ENCODE results near the gene DSG3.

DSG3 gene

DNA sequence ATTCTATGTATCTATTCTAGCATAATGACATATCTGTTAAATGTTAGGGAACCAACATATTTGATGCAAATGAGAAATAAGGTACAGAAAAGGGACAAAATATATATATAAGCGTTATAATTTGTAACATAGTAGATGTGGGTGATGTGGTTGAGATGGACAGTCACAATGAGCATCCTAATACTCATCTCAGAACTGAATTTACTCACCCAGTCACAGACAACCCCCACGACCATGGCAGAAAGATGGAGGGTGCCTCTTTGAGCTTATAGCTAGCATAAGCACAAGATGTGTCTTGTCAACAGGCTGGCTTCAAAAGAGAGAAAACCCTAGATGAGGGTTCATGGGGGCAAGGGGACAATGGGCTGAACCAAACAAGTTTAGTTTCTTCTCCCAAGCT, 9.1 kb upstream of the DSG3 start:
- no peaks in the 10 kb centered on the region for H3K36me3 ChIP-seq (replicated peaks in 1 of 2; ENCODE audit: control insufficient read depth in 2 of 2, insufficient read depth in 2 of 2, low read length in 2 of 2)
- H3K9me3 ChIP-seq (replicated peaks in 1 of 2; ENCODE audit: control insufficient read depth in 2 of 2, insufficient read depth in 1 of 2, low read depth in 1 of 2, low read length in 2 of 2): no peaks in the 10 kb centered on the region
- no peaks in the 10 kb centered on the region for H3K4me1 ChIP-seq (ENCODE audit: control insufficient read depth in 2 of 2, insufficient read depth in 1 of 2, low read depth in 1 of 2, low read length in 2 of 2)
- H4K8ac ChIP-seq (ENCODE audit: low read depth, low read length): no peak overlapping the region
- no peak overlapping the region for H3K14ac ChIP-seq (ENCODE audit: low read length)
- no peak overlapping the region for H3K4me3 ChIP-seq (ENCODE audit: low read length in 2 of 2)
- no peak overlapping the region for H4K91ac ChIP-seq (ENCODE audit: low read depth, low read length, poor library complexity)
- H2BK120ac ChIP-seq (ENCODE audit: low read depth, low read length): no peak overlapping the region
- no peak for DNase-seq (ENCODE audit: low spot score)
- no peak overlapping the region for H3K4ac ChIP-seq (ENCODE audit: low read length)
- H2BK15ac ChIP-seq (ENCODE audit: low read length): no peak overlapping the region
- no peak overlapping the region for H2AK5ac ChIP-seq (ENCODE audit: low read depth, low read length)
- no peak overlapping the region for H3K23ac ChIP-seq (ENCODE audit: low read depth, low read length, poor library complexity)
- no peak overlapping the region for H2BK5ac ChIP-seq (ENCODE audit: low read length)
- H2AFZ ChIP-seq (ENCODE audit: low read length): no peak overlapping the region
- H3K4me2 ChIP-seq (ENCODE audit: insufficient read depth, low read length, poor library complexity, severe bottlenecking): no peak overlapping the region
- H3K18ac ChIP-seq (ENCODE audit: low read length): no peak overlapping the region
- H3K79me1 ChIP-seq (ENCODE audit: low read depth, low read length): no peaks in the 10 kb centered on the region
- WGBS, 2 donors (ENCODE audit: extremely low coverage in 2 of 2, insufficient read length in 2 of 2, insufficient replicate concordance in 1 of 2): no CpG with 5 or more reads among the region's 2 CpGs
- H3K27me3 ChIP-seq (ENCODE audit: control insufficient read depth in 3 of 3, insufficient read depth in 3 of 3, low read depth in 1 of 3, low read length in 3 of 3): peaks cover 0 to 2% (median 0%) of the 10 kb centered on the region in 3 experiments
- no peak overlapping the region for H3K9ac ChIP-seq (ENCODE audit: low read depth, low read length, poor library complexity)
- H3K27ac ChIP-seq (replicated peaks; ENCODE audit: low read length): no peak overlapping the region
- no peak overlapping the region for H2BK12ac ChIP-seq (ENCODE audit: low read length)

DNA sequence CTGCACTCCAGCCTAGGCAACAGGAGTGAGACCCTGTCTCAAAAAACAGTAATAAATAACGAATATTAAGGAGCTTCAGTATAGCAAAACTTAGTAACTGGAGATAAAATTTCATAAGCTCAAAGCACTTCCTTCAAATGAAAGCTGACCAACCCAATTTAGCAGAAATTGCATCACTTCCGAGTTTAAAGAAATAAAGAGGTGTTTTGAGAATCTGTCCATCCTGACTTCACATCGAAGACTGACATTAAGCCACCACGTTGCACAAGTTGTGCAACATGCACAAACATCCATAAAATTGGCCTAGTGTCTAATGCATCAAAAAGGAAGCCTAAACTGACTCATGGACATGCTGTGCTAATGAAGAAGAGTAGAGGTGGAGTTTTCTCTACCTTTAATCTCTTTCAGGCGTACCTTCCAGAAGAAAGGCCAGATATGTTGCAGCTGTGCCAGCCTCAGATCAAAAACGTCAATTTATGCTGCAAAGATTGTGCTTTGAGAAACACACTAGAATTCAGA, 7.7 kb upstream of the DSG3 start:
- Histone ChIP-seq H3K4me1 (ENCODE audit: control insufficient read depth in 2 of 2, insufficient read depth in 1 of 2, low read depth in 1 of 2, low read length in 2 of 2) (no peaks in the 10 kb centered on the region), H3K18ac (ENCODE audit: low read length) (no peak overlapping the region), H3K27ac (replicated peaks; ENCODE audit: low read length) (no peak overlapping the region), H3K9ac (ENCODE audit: low read depth, low read length, poor library complexity) (no peak overlapping the region), H4K8ac (ENCODE audit: low read depth, low read length) (no peak overlapping the region), H3K9me3 (replicated peaks in 1 of 2; ENCODE audit: control insufficient read depth in 2 of 2, insufficient read depth in 1 of 2, low read depth in 1 of 2, low read length in 2 of 2) (no peaks in the 10 kb centered on the region), H4K91ac (ENCODE audit: low read depth, low read length, poor library complexity) (no peak overlapping the region), H3K4ac (ENCODE audit: low read length) (no peak overlapping the region), H2BK15ac (ENCODE audit: low read length) (no peak overlapping the region), H3K4me3 (ENCODE audit: low read length in 2 of 2) (no peak overlapping the region), H2AFZ (ENCODE audit: low read length) (no peak overlapping the region), H3K27me3 (ENCODE audit: control insufficient read depth in 3 of 3, insufficient read depth in 3 of 3, low read depth in 1 of 3, low read length in 3 of 3) (peaks cover 0 to 2% (median 0%) of the 10 kb centered on the region in 3 experiments), H2BK120ac (ENCODE audit: low read depth, low read length) (no peak overlapping the region), H2BK12ac (ENCODE audit: low read length) (no peak overlapping the region), H2BK5ac (ENCODE audit: low read length) (no peak overlapping the region), H3K36me3 (replicated peaks in 1 of 2; ENCODE audit: control insufficient read depth in 2 of 2, insufficient read depth in 2 of 2, low read length in 2 of 2) (no peaks in the 10 kb centered on the region), H3K14ac (ENCODE audit: low read length) (no peak overlapping the region), H3K23ac (ENCODE audit: low read depth, low read length, poor library complexity) (no peak overlapping the region), H3K4me2 (ENCODE audit: insufficient read depth, low read length, poor library complexity, severe bottlenecking) (no peak overlapping the region), H2AK5ac (ENCODE audit: low read depth, low read length) (no peak overlapping the region), H3K79me1 (ENCODE audit: low read depth, low read length) (no peaks in the 10 kb centered on the region)
- DNase-seq (ENCODE audit: low spot score): no peak
- no CpG with 5 or more reads among the region's 6 CpGs for WGBS, 2 donors (ENCODE audit: extremely low coverage in 2 of 2, insufficient read length in 2 of 2, insufficient replicate concordance in 1 of 2)

DNA sequence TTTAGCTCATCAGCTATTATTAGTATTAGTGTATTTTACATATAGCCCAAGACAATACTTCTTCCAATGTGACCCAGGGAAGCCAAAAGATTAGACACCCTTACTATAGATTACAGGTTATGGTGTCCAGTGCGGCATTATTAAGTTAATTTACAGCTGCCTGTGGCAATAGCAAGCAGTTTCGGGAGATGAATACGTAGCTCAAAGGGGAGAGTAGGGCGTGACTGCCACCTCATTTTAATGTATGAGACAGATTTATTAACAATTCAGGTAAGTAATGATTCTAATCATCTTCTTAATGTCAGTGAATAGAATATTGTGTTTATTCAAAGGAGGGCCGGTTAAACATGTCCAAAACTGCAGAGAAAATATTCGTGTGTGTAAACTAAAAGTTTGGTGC, 6.8 kb upstream of the DSG3 start:
- no peaks in the 10 kb centered on the region for H3K4me1 ChIP-seq (ENCODE audit: control insufficient read depth in 2 of 2, insufficient read depth in 1 of 2, low read depth in 1 of 2, low read length in 2 of 2)
- H3K9me3 ChIP-seq (replicated peaks in 1 of 2; ENCODE audit: control insufficient read depth in 2 of 2, insufficient read depth in 1 of 2, low read depth in 1 of 2, low read length in 2 of 2): no peaks in the 10 kb centered on the region
- H3K79me1 ChIP-seq (ENCODE audit: low read depth, low read length): no peaks in the 10 kb centered on the region
- no peak overlapping the region for H4K91ac ChIP-seq (ENCODE audit: low read depth, low read length, poor library complexity)
- no peak overlapping the region for H3K18ac ChIP-seq (ENCODE audit: low read length)
- no peak overlapping the region for H2BK5ac ChIP-seq (ENCODE audit: low read length)
- no peak overlapping the region for H2BK15ac ChIP-seq (ENCODE audit: low read length)
- no peaks in the 10 kb centered on the region for H3K36me3 ChIP-seq (replicated peaks in 1 of 2; ENCODE audit: control insufficient read depth in 2 of 2, insufficient read depth in 2 of 2, low read length in 2 of 2)
- H3K4me2 ChIP-seq (ENCODE audit: insufficient read depth, low read length, poor library complexity, severe bottlenecking): no peak overlapping the region
- H2BK12ac ChIP-seq (ENCODE audit: low read length): no peak overlapping the region
- H3K23ac ChIP-seq (ENCODE audit: low read depth, low read length, poor library complexity): no peak overlapping the region
- no peak overlapping the region for H3K9ac ChIP-seq (ENCODE audit: low read depth, low read length, poor library complexity)
- DNase-seq (ENCODE audit: low spot score): no peak
- H4K8ac ChIP-seq (ENCODE audit: low read depth, low read length): no peak overlapping the region
- no peak overlapping the region for H2BK120ac ChIP-seq (ENCODE audit: low read depth, low read length)
- H3K4me3 ChIP-seq (ENCODE audit: low read length in 2 of 2): no peak overlapping the region
- H3K4ac ChIP-seq (ENCODE audit: low read length): no peak overlapping the region
- H3K14ac ChIP-seq (ENCODE audit: low read length): no peak overlapping the region
- H3K27ac ChIP-seq (replicated peaks; ENCODE audit: low read length): no peak overlapping the region
- H2AFZ ChIP-seq (ENCODE audit: low read length): no peak overlapping the region
- no peak overlapping the region for H2AK5ac ChIP-seq (ENCODE audit: low read depth, low read length)
- WGBS, 2 donors (ENCODE audit: extremely low coverage in 2 of 2, insufficient read length in 2 of 2, insufficient replicate concordance in 1 of 2): no CpG with 5 or more reads among the region's 6 CpGs
- H3K27me3 ChIP-seq (ENCODE audit: control insufficient read depth in 3 of 3, insufficient read depth in 3 of 3, low read depth in 1 of 3, low read length in 3 of 3): peaks cover 0 to 2% (median 0%) of the 10 kb centered on the region in 3 experiments

DNA sequence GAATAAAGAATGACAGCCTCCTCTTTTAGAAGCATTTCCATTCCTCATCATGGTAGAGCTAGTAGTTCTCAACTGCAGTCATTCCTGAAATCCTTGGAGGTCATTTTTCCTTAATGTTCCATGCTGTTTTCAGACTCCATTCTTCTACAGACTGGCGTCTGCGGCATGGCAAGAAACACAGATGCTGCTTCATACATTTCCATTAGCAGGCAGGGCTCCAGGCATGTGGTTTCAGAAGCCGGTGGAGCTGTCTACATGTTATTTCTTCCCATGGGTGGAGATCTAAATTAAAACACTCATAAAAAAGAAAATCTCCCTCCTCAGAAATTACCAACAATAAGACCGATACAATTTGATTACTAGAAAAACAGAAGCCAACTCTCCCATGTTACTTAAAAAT, 6.0 kb upstream of the DSG3 start:
- Histone ChIP-seq H2BK120ac (ENCODE audit: low read depth, low read length) (no peak overlapping the region), H3K27ac (replicated peaks; ENCODE audit: low read length) (no peak overlapping the region), H3K4me3 (ENCODE audit: low read length in 2 of 2) (no peak overlapping the region), H2AK5ac (ENCODE audit: low read depth, low read length) (no peak overlapping the region), H3K4ac (ENCODE audit: low read length) (no peak overlapping the region), H2BK12ac (ENCODE audit: low read length) (no peak overlapping the region), H3K4me1 (ENCODE audit: control insufficient read depth in 2 of 2, insufficient read depth in 1 of 2, low read depth in 1 of 2, low read length in 2 of 2) (no peaks in the 10 kb centered on the region), H3K23ac (ENCODE audit: low read depth, low read length, poor library complexity) (no peak overlapping the region), H3K36me3 (replicated peaks in 1 of 2; ENCODE audit: control insufficient read depth in 2 of 2, insufficient read depth in 2 of 2, low read length in 2 of 2) (no peaks in the 10 kb centered on the region), H3K9ac (ENCODE audit: low read depth, low read length, poor library complexity) (no peak overlapping the region), H3K27me3 (ENCODE audit: control insufficient read depth in 3 of 3, insufficient read depth in 3 of 3, low read depth in 1 of 3, low read length in 3 of 3) (peaks cover 0 to 2% (median 0%) of the 10 kb centered on the region in 3 experiments), H3K79me1 (ENCODE audit: low read depth, low read length) (no peaks in the 10 kb centered on the region), H4K91ac (ENCODE audit: low read depth, low read length, poor library complexity) (no peak overlapping the region), H4K8ac (ENCODE audit: low read depth, low read length) (no peak overlapping the region), H3K9me3 (replicated peaks in 1 of 2; ENCODE audit: control insufficient read depth in 2 of 2, insufficient read depth in 1 of 2, low read depth in 1 of 2, low read length in 2 of 2) (no peaks in the 10 kb centered on the region), H3K18ac (ENCODE audit: low read length) (no peak overlapping the region), H3K14ac (ENCODE audit: low read length) (no peak overlapping the region), H2BK5ac (ENCODE audit: low read length) (no peak overlapping the region), H2BK15ac (ENCODE audit: low read length) (no peak overlapping the region), H2AFZ (ENCODE audit: low read length) (no peak overlapping the region), H3K4me2 (ENCODE audit: insufficient read depth, low read length, poor library complexity, severe bottlenecking) (no peak overlapping the region)
- DNase-seq (ENCODE audit: low spot score): no peak
- WGBS, 2 donors (ENCODE audit: extremely low coverage in 2 of 2, insufficient read length in 2 of 2, insufficient replicate concordance in 1 of 2): no CpG with 5 or more reads among the region's 4 CpGs
